ENCODE data around the gene PAX6.
"Not testable (repeated sequence)": the region's sequence is repeated elsewhere in the genome, so short reads cannot be mapped to it uniquely, and the experiment has no call there.

Gene PAX6

GRCh38 chr11:31764766-31765165 lies 46.4 kb downstream of the PAX6 start:
- no peak overlapping the region for H3K27ac ChIP-seq (ENCODE audit: low read length)
- H3K9me3 ChIP-seq (ENCODE audit: control insufficient read depth, insufficient read depth, low read length), result no peaks in the 10 kb centered on the region
- no peak for DNase-seq (ENCODE audit: low read depth, low spot score)
- H3K36me3 ChIP-seq (ENCODE audit: control insufficient read depth, insufficient read depth, low read length), result no peaks in the 10 kb centered on the region
- H3K4me3 ChIP-seq (ENCODE audit: low read length), result no peak overlapping the region
- H3K4me1 ChIP-seq (ENCODE audit: control insufficient read depth, insufficient read depth, low read length), result no peaks in the 10 kb centered on the region
- no CpG with 5 or more reads among the region's 5 CpGs for WGBS (ENCODE audit: insufficient coverage, insufficient read length)
- no peaks in the 10 kb centered on the region for H3K27me3 ChIP-seq (ENCODE audit: control insufficient read depth, insufficient read depth, low read length)

DNA sequence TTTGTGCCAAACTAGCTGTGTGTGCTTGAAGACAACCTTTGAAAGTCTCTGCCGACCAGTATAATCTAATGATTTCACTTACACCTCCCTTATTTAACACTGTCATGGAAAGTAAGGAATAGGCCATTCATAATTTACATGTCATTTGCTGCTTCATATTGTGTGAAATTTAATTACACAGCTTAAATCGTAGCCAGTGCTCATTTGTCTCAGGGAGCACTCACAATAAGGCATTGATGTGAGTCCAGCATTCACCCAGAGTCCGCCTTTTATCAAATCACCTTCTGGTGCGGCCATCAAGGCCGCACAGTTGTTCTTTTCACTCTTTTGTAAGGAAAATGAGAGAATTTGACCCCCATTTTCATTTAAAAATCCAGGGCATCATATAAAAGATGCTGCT lies 46.9 kb downstream of the PAX6 start:
- no CpG with 5 or more reads among the region's 5 CpGs for WGBS (ENCODE audit: insufficient coverage, insufficient read length)
- DNase-seq (ENCODE audit: low read depth, low spot score), result no peak

DNA sequence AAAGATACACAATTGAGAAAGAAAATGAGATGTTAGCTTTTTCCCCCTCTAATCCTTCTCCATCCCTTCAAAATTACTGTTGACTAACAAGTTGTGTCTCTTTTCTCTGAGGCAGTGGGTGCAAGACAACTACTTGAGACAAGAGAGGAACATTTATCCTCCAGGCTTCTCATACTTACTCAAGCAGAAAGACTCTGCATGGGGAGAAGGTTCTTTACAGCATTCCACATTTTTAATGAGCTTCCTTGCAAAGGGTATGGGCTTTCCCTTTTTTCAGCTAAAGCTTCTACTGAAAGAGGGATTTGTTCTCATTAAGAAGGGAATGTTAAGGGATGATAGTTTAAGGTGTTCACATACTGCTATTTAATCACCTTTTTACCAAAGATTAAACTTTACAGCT lies 47.8 kb downstream of the PAX6 start:
- no peak for DNase-seq (ENCODE audit: low read depth, low spot score)
- Histone ChIP-seq H3K4me1 (ENCODE audit: control insufficient read depth, insufficient read depth, low read length) (no peaks in the 10 kb centered on the region), H3K36me3 (ENCODE audit: control insufficient read depth, insufficient read depth, low read length) (no peaks in the 10 kb centered on the region), H3K9me3 (ENCODE audit: control insufficient read depth, insufficient read depth, low read length) (no peaks in the 10 kb centered on the region), H3K27ac (ENCODE audit: low read length) (no peak overlapping the region), H3K27me3 (ENCODE audit: control insufficient read depth, insufficient read depth, low read length) (no peaks in the 10 kb centered on the region), H3K4me3 (ENCODE audit: low read length) (no peak overlapping the region)

More for the DNA sequence above, 46.9 kb downstream of the PAX6 start:
- Histone ChIP-seq H3K4me3 (ENCODE audit: low read length) (no peak overlapping the region), H3K27me3 (ENCODE audit: control insufficient read depth, insufficient read depth, low read length) (no peaks in the 10 kb centered on the region), H3K4me1 (ENCODE audit: control insufficient read depth, insufficient read depth, low read length) (no peaks in the 10 kb centered on the region), H3K36me3 (ENCODE audit: control insufficient read depth, insufficient read depth, low read length) (no peaks in the 10 kb centered on the region), H3K9me3 (ENCODE audit: control insufficient read depth, insufficient read depth, low read length) (no peaks in the 10 kb centered on the region), H3K27ac (ENCODE audit: low read length) (no peak overlapping the region)

- no CpG with 5 or more reads among the region's 1 CpG for WGBS (ENCODE audit: insufficient coverage, insufficient read length)
Observed at GRCh38 chr11:31761636-31762035, 49.5 kb downstream of the PAX6 start.

GRCh38 chr11:31757260-31757835 lies 53.8 kb downstream of the PAX6 start:
- H3K9me3 ChIP-seq (ENCODE audit: control insufficient read depth, insufficient read depth, low read length), result no peaks in the 10 kb centered on the region
- no peaks in the 10 kb centered on the region for H3K36me3 ChIP-seq (ENCODE audit: control insufficient read depth, insufficient read depth, low read length)
- no peak for DNase-seq (ENCODE audit: low read depth, low spot score)
- no CpG with 5 or more reads among the region's 3 CpGs for WGBS (ENCODE audit: insufficient coverage, insufficient read length)
- H3K4me3 ChIP-seq (ENCODE audit: low read length), result no peak overlapping the region
- H3K27ac ChIP-seq (ENCODE audit: low read length), result no peak overlapping the region
- no peaks in the 10 kb centered on the region for H3K4me1 ChIP-seq (ENCODE audit: control insufficient read depth, insufficient read depth, low read length)
- H3K27me3 ChIP-seq (ENCODE audit: control insufficient read depth, insufficient read depth, low read length), result no peaks in the 10 kb centered on the region

More at GRCh38 chr11:31761636-31762035, 49.5 kb downstream of the PAX6 start:
- H3K36me3 ChIP-seq (ENCODE audit: control insufficient read depth, insufficient read depth, low read length), result no peaks in the 10 kb centered on the region
- DNase-seq (ENCODE audit: low read depth, low spot score), result no peak
- no peaks in the 10 kb centered on the region for H3K9me3 ChIP-seq (ENCODE audit: control insufficient read depth, insufficient read depth, low read length)
- no peak overlapping the region for H3K27ac ChIP-seq (ENCODE audit: low read length)
- no peak overlapping the region for H3K4me3 ChIP-seq (ENCODE audit: low read length)
- H3K27me3 ChIP-seq (ENCODE audit: control insufficient read depth, insufficient read depth, low read length), result no peaks in the 10 kb centered on the region
- no peaks in the 10 kb centered on the region for H3K4me1 ChIP-seq (ENCODE audit: control insufficient read depth, insufficient read depth, low read length)

GRCh38 chr11:31747581-31747980 lies 63.5 kb downstream of the PAX6 start:
- no CpG with 5 or more reads among the region's 1 CpG for WGBS (ENCODE audit: insufficient coverage, insufficient read length)
- Histone ChIP-seq H3K4me3 (ENCODE audit: low read length) (no peak overlapping the region), H3K9me3 (ENCODE audit: control insufficient read depth, insufficient read depth, low read length) (no peaks in the 10 kb centered on the region), H3K36me3 (ENCODE audit: control insufficient read depth, insufficient read depth, low read length) (no peaks in the 10 kb centered on the region), H3K27me3 (ENCODE audit: control insufficient read depth, insufficient read depth, low read length) (no peaks in the 10 kb centered on the region), H3K4me1 (ENCODE audit: control insufficient read depth, insufficient read depth, low read length) (no peaks in the 10 kb centered on the region), H3K27ac (ENCODE audit: low read length) (no peak overlapping the region)
- no peak for DNase-seq (ENCODE audit: low read depth, low spot score)

DNA sequence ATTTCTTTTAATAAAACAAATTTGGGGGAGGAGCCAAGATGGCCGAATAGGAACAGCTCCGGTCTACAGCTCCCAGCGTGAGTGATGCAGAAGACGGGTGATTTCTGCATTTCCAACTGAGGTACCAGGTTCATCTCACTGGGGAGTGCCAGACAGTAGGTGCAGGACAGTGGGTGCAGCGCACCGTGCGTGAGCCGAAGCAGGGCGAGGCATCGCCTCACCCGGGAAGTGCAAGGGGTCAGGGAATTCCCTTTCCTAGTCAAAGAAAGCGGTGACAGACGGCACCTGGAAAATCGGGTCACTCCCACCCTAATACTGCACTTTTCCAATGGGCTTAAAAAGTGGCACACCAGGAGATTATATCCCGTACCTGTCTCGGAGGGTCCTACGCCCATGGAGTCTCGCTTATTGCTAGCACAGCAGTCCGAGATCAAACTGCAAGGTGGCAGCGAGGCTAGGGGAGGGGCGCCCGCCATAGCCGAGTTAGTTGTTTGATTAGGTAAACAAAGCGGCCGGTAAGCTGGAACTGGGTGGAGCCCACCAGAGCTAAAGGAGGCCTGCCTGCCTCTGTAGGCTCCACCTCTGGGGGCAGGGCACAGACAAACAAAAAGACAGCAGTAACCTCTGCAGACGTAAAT lies 70.3 kb downstream of the PAX6 start:
- H3K27me3 ChIP-seq (ENCODE audit: control insufficient read depth, insufficient read depth, low read length); H3K36me3 ChIP-seq (ENCODE audit: control insufficient read depth, insufficient read depth, low read length); H3K4me1 ChIP-seq (ENCODE audit: control insufficient read depth, insufficient read depth, low read length); H3K9me3 ChIP-seq (ENCODE audit: control insufficient read depth, insufficient read depth, low read length); DNase-seq (ENCODE audit: low read depth, low spot score); H3K4me3 ChIP-seq (ENCODE audit: low read length); H3K27ac ChIP-seq (ENCODE audit: low read length): not testable (repeated sequence)
- no CpG with 5 or more reads among the region's 26 CpGs for WGBS (ENCODE audit: insufficient coverage, insufficient read length)

DNA sequence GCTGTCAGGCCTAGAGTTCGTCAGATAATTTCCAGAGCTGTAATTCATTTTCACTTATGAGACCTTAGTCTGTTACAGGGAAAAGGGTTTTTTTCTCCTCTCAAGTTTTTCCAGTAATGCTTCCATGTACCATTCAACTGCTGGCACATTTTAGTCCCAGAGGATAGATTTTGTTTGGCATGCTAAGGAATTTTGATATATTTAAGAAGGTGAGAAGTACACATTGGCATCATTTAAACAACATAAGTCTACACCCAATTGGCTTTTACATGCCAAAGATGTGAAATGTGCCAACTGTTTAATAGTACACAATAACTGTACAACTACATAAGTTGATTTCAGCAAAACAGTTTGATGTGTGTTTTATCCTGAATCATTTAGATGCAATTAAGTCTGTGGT lies 71.0 kb downstream of the PAX6 start:
- Histone ChIP-seq H3K4me1 (ENCODE audit: control insufficient read depth, insufficient read depth, low read length) (no peaks in the 10 kb centered on the region), H3K9me3 (ENCODE audit: control insufficient read depth, insufficient read depth, low read length) (no peaks in the 10 kb centered on the region), H3K27me3 (ENCODE audit: control insufficient read depth, insufficient read depth, low read length) (no peaks in the 10 kb centered on the region), H3K27ac (ENCODE audit: low read length) (no peak overlapping the region), H3K4me3 (ENCODE audit: low read length) (no peak overlapping the region), H3K36me3 (ENCODE audit: control insufficient read depth, insufficient read depth, low read length) (no peaks in the 10 kb centered on the region)
- DNase-seq (ENCODE audit: low read depth, low spot score), result no peak
- no CpG with 5 or more reads among the region's 1 CpG for WGBS (ENCODE audit: insufficient coverage, insufficient read length)
